Heart right ventricle (tissue), 16 donors: Measurements from ENCODE around the gene SF3B3. TPM values are rescaled to one million over a fixed set of nuclear protein-coding genes. Genes with fewer than 3 reads are reported as not detected.

Experiments used
- ATAC-seq, 8 donors: fragments of 200-7000 bp; cut with Tn5 transposase; one replicate each; pipeline ENCODE4 v1.9.1; 2020; ENCODE audit warnings: mild to moderate bottlenecking in 8 of 8, moderate library complexity in 8 of 8, moderate number of reproducible peaks in 1 of 8
- DNase-seq, 2 donors: peaks; one replicate each; pipeline ENCODE4 v3.0.0-alpha.2; 2020
- H3K27ac ChIP-seq, 10 donors: fragments of 200-600 bp; sonication (generic) in 2 of 10; one replicate each; pipeline versions ENCODE4 v1.5.0 to v1.8.0; 2020 to 2022; ENCODE audit warnings: mild to moderate bottlenecking in 3 of 10
- H3K27me3 ChIP-seq, 7 donors: fragments of 200-600 bp; one replicate each; pipeline ENCODE4 v1.8.0; 2021 to 2022; ENCODE audit warnings: mild to moderate bottlenecking in 2 of 7
- H3K36me3 ChIP-seq, 9 donors: fragments of 200-600 bp; sonication (generic) in 1 of 9; one replicate each; pipeline versions ENCODE4 v1.5.0 to v1.8.0; 2020 to 2022; ENCODE audit warnings: mild to moderate bottlenecking in 2 of 9
- H3K4me1 ChIP-seq, 9 donors: fragments of 200-600 bp; sonication (generic) in 1 of 9; one replicate each; pipeline versions ENCODE4 v1.5.0 to v1.8.0; 2020 to 2022; ENCODE audit warnings: mild to moderate bottlenecking in 4 of 9
- H3K4me3 ChIP-seq, 10 donors: fragments of 200-600 bp; sonication (generic) in 2 of 10; one replicate each; pipeline versions ENCODE4 v1.5.0 to v1.8.0; 2020 to 2022; ENCODE audit warnings: mild to moderate bottlenecking in 7 of 10, moderate library complexity in 2 of 10
- H3K9me3 ChIP-seq, 11 donors: fragments of 200-600 bp in 10 of 11; sonication (generic) in 2 of 11; one replicate each; pipeline versions ENCODE4 v1.5.0 to v1.8.0; 2013 to 2022; ENCODE audit warnings: mild to moderate bottlenecking in 2 of 11, control low read depth in 1 of 11, moderate library complexity in 1 of 11
- CTCF ChIP-seq, 9 donors: fragments of 200-600 bp; sonication (generic) in 2 of 9; IDR thresholded peaks; one replicate each; pipeline versions ENCODE4 v1.5.0 to v1.8.0; 2021 to 2022; ENCODE audit warnings: antibody characterized with exemption in 9 of 9, mild to moderate bottlenecking in 5 of 9, moderate library complexity in 1 of 9
- WGBS, 2 donors: extraction: QIAGEN DNeasy Blood & Tissue Kit; methylation state at CpG; one replicate each; pipeline ENCODE4 v1.1.7; 2013; ENCODE audit warnings: inconsistent platforms in 1 of 2; 5-methylcytosine and 5-hydroxymethylcytosine counted together
- intact Hi-C, 10 donors: fragments of 100-400 bp; cut with DNase I; formaldehyde crosslinking; loops; one replicate each; pipeline versions ENCODE4 v1.11.1 to v1.14.2; 2022
- polyA plus RNA-seq, 2 donors: library from polyadenylated mRNA; stranded (reverse); fragments of 200-250 nt; gene quantifications; one replicate each; pipeline ENCODE4 v1.2.3, GENCODE V29; 2013
- total RNA-seq, 10 donors: library from RNA; stranded (reverse); fragmentation: NEBNext Ultra II Directional in 3 of 10; extraction: Animal tissue kit (Norgen Biotek cat#: 25700) in 3 of 10; gene quantifications; one replicate each; pipeline versions ENCODE4 v1.2.1 to v1.2.4, GENCODE V29; 2021 to 2023
- donor health status: Arrhythmogenic right ventricular cardiomyopathy.
- donor health status: ischemic (EF 13 %, LVEDD 7.1; RV severe dilation, severe dysfunction).
- donor health status: healthy with polysubstance abuse.
- donor health status: DM: no; HTN: yes; CAD: no.
- donor health status: DM: no; HTN: no; CAD: no.
- donor health status: ischemic (EF 25% LVEDD 6.9; RV normal size, moderate dysfunction).
- donor health status: ischemic (EF 25% LVEDD 5.7; RV mildly dilated, moderate dysfunction).
- donor health status: healthy.
- donor health status: DM: yes; HTN: yes; CAD: no.
- donor health status: Ischemic cardiomyopathy.
- donor health status: ischemic (EF 35%, LVEDD 5.7; RV mildly dilated, moderate dysfunction).
- donor health status: nonischemic (EF 11% LVEDD 7.7; RV severe dilation, severe dysfunction).
- donor health status: DM: yes; HTN: yes; CAD: no.
- donor health status: PGD.
- donor health status: ischemic (EF 29% LVEDD 5.4; RV normal size, mild dysfunction).
- donor health status: nonischemic (EF 23%, LVEDD 6.1; RV moderate dilation, normal function).

SF3B3 gene
- total and polyA plus RNA-seq, 12 donors: 45.4 to 188 (median 159) TPM

- peaks cover 6 to 73% (median 55%) of the 10 kb centered on the region in 9 donors for H3K4me1 ChIP-seq
- ATAC-seq: no peak
- H3K27ac ChIP-seq: peak overlapping the region in 9 of 10 donors; percentile 16 to 87 (median 73)
- no peak for TF ChIP-seq CTCF (IDR thresholded peaks at IDR 0.05)
- no peaks in the 10 kb centered on the region for H3K9me3 ChIP-seq
- peaks cover 0 to 59% (median 29%) of the 10 kb centered on the region in 9 donors for H3K36me3 ChIP-seq
- no peak overlapping the region for H3K4me3 ChIP-seq
- H3K27me3 ChIP-seq: no peaks in the 10 kb centered on the region
- no peak for DNase-seq
- WGBS, 2 donors: 86 to 88% methylated on average over 8 of the region's 8 CpGs
- intact Hi-C loops: loop anchor here in 3 of 10 donors (5.0 to 10.0 kb wide), 3 partner anchors 37 to 80 kb away; no protein-coding TSS in a partner anchor
Measured at GRCh38 chr16:70574595-70575271, 51.1 kb downstream of the SF3B3 start.

- H3K27me3 ChIP-seq: no peaks in the 10 kb centered on the region
- H3K36me3 ChIP-seq: peaks cover 0 to 53% (median 22%) of the 10 kb centered on the region in 9 donors
- no peak overlapping the region for H3K4me3 ChIP-seq
- no peak for ATAC-seq
- no peaks in the 10 kb centered on the region for H3K9me3 ChIP-seq
- intact Hi-C loops: loop anchor here in 1 of 10 donors (10.0 kb wide), 1 partner anchor 79 kb away; no protein-coding TSS in a partner anchor
- TF ChIP-seq CTCF (IDR thresholded peaks at IDR 0.05): no peak
- H3K4me1 ChIP-seq: peaks cover 6 to 78% (median 59%) of the 10 kb centered on the region in 9 donors
- 89 to 90% methylated on average over 7 of the region's 7 CpGs for WGBS, 2 donors
- DNase-seq: no peak
- H3K27ac ChIP-seq: peak overlapping the region in 2 of 10 donors; percentile 30 to 40
Measured at GRCh38 chr16:70575376-70575775, 51.8 kb downstream of the SF3B3 start.

GRCh38 chr16:70576431-70577255, 53.0 kb downstream of the SF3B3 start:
- H3K4me1 ChIP-seq: peaks cover 6 to 70% (median 55%) of the 10 kb centered on the region in 9 donors
- no peak for DNase-seq
- intact Hi-C loops: loop anchor here in 1 of 10 donors (10.0 kb wide), 1 partner anchor 78 kb away; no protein-coding TSS in a partner anchor

More at GRCh38 chr16:70576431-70577255, 53.0 kb downstream of the SF3B3 start:
- peak in 1 of 8 donors; percentile 16 for ATAC-seq
- WGBS, 2 donors: 58 to 64% methylated on average over 10 of the region's 10 CpGs
- Histone ChIP-seq H3K27ac (peak overlapping the region in 2 of 10 donors; percentile 34 to 40), H3K27me3 (no peaks in the 10 kb centered on the region), H3K36me3 (peaks cover 0 to 40% (median 9%) of the 10 kb centered on the region in 9 donors), H3K9me3 (no peaks in the 10 kb centered on the region), H3K4me3 (no peak overlapping the region)
- TF ChIP-seq CTCF (IDR thresholded peaks at IDR 0.05): no peak
